Hematopoietic multipotent progenitor cell treated with erythropoietin and hydrocortisone succinate and interleukin-3 and kit ligand, for 8 days (in vitro differentiated cells): ENCODE data around the gene SLC7A6OS.
"Not testable (repeated sequence)": the region's sequence is repeated elsewhere in the genome, so short reads cannot be mapped to it uniquely, and the experiment has no call there.

Experiments used
- DNase-seq: peaks from one replicate; pipeline ENCODE4 v3.0.0-alpha.2; 2015

The SLC7A6OS gene

DNA sequence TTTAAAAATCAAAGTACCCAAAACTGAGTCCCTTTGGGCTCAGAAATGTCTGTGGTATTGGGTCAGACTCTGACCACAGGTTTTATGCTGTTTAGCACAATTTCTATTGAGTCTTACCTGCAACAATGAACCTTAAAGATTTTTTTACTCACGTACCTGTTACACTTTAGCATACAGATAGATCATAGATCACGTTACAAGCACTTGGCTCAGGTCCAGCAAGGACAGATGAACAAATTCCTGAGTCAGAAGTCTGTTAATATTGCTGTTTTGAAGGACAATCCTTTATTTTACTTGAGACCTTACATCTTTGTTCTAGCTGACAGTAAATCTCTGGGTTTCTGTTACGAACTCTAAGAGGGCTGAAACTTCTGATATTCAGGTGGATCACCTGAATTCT lies 12.8 kb downstream of the SLC7A6OS start:
- DNase-seq, result no peak

DNA sequence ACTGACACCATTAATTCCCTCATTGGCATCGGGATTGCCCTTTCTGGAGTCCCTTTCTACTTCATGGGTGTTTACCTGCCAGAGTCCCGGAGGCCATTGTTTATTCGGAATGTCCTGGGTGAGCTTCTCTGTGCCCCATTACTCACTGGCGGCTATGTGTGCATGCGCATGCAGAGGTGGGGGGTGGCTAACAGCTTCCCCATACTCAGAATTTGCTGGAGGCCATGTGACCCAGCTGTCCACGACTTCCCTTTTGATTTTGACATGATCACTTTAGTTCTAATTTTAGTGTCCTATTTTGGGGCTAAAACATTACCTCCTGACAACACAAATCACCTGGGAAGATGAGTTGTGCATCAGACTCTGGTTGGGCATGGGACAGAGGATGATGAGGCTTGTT lies 14.1 kb downstream of the SLC7A6OS start:
- no peak for DNase-seq

DNA sequence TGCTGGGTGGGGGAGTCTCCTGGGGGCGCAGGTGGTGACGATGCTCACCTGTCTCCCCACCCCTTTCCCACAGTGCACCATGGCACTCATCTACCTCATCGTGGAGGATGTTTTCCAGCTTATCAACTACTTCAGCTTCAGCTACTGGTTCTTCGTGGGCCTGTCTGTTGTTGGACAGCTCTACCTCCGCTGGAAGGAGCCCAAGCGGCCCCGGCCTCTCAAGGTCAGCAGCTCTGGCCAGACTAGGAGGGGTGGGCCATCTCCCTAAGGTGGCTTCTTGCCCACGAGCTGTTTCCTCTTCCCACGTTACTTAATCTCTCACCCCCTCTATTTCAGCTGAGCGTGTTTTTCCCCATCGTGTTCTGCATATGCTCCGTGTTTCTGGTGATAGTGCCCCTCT lies 14.5 kb downstream of the SLC7A6OS start:
- DNase-seq, result no peak

DNA sequence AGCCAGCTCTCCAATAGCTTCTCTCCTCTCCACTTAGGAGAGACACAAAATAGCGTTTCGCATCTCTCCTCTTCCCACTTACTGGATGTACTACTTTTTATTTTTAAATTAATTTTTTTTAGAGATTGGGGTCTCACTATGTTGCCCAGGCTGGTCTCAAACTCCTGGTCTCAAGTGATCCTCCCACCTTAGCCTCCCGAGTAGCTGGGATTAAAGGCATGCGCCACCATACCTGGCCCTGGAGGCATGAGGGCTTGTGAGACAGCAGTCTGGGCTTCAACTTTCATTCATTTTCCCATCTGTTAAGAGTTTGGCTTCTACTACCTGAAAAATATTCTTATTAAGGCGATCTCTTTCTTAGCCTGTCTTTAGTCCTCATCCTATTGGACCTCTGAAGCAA lies 18.3 kb downstream of the SLC7A6OS start:
- DNase-seq, result no peak

DNA sequence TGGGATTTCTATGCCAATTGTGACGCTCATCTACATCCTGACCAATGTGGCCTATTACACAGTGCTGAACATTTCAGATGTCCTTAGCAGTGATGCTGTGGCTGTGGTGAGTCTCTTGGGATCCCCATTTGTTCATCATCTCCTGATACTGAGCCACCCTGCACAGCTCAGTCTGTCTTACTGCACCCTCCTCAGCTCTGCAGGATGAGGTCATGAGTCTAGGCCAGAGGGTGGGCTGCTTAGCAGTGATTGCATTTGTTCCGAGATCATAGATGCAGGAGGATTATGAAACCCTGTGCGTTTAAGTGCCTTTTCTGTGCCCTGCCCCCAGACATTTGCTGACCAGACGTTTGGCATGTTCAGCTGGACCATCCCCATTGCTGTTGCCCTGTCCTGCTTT lies 19.5 kb downstream of the SLC7A6OS start:
- no peak for DNase-seq

DNA sequence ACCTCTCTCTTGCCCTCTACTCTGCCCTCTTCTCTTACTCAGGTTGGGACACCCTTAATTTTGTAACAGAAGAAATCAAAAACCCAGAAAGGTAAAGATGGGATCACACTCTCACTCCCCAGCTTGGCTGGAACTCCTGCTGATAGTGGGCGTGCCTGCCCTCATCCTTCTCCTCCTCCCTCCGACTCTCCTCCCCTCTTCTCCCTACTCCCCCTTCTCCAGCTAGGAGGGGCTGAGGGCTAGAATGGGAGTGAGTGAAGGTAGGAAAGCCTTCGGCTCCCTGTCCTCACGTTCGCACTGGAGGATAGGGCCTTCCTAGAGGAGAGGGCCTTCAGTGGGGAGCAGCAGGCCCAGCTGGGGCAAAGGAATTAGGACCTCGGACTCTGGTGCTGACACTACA lies 20.3 kb downstream of the SLC7A6OS start:
- DNase-seq, result no peak

DNA sequence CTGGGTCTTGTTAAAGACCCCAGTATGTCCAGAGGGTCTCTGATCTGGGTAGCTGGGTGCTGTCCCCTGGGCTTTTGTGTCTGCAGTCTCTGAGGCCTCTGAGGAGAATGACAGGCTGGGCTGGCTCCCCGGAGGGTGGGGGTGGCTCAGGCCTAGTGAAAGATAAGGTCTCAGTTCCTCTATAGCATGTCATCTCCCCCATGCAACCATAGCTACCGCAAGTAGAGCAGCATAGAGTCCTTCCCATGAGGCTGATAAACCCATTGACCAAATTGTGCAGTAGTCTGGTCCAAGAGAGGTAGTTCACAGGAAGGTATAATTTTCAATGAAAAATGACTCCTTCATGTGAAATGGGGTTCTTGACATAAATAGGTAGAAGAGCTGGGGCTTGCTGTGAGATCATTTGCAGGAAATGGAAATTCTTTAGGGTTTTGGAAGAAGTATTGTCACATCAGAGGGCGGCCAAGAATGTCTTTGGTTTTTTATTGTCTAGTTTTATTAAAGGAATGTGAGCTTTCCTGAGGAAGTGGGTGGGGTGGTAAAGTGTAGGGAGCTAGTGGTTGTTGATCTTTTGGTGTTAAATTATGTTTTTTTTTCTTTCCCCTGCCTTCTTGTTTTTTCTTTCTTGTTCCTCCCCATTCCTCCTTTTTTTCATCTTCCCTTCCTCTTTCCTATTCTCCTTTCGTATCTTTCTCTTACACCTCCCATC lies 21.0 kb downstream of the SLC7A6OS start:
- peak; percentile 84 for DNase-seq

DNA sequence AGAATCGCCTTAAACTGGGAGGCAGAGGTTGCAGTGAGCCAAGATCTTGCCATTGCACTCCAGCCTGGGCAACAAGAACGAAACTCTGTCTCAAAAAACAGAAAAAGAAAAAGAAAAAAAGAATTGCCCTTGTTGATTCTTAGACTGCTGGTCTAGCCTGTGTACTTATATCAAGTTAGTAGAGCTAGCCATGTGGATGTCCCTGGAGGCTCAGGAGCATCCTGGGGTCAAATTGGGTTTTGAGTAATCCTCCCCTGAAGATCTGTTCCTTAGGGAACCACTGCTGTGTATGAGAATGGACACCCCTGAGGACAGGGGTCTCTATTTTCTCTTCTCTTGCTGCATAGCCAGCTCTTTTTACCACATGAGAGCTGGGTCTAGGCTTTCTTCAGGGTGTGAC lies 21.5 kb downstream of the SLC7A6OS start:
- no peak for DNase-seq

DNA sequence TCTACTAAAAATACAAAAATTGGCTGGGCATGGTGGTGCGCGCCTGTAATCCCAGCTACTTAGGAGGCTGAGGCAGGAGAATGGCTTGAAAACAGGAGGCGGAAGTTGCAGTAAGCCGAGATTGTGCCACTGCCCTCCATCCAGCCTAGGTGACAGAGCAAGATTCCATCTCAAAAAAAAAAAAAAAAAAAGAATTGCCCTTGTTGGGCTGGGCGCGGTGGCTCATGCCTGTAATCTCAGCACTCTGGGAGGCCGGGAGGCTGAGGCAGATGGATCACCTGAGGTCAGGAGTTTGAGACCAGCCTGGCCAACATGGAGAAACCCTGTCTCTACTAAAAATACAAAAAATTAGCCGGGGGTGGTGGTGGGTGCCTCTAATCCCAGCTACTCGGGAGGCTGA lies 21.9 kb downstream of the SLC7A6OS start:
- not testable (repeated sequence) for DNase-seq

DNA sequence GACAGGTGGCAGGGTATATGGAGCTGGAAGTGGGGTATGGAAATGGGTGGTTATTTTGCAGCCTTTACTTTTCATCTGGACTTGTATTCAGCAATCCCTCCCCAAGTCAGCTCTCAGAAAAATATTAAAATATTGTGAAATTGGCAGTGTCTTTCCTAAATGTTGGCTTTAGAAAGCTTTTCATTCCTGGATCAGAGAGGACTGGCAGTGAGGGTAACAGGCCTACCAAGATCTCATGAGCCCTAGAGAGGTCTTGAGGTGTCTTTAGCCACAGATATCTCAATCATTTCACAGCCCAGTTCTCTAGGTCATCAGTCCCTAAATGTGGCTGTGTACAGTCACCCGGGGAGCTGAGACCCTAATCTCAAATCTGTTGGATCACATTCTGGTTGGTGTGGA lies 22.5 kb downstream of the SLC7A6OS start:
- no peak for DNase-seq

DNA sequence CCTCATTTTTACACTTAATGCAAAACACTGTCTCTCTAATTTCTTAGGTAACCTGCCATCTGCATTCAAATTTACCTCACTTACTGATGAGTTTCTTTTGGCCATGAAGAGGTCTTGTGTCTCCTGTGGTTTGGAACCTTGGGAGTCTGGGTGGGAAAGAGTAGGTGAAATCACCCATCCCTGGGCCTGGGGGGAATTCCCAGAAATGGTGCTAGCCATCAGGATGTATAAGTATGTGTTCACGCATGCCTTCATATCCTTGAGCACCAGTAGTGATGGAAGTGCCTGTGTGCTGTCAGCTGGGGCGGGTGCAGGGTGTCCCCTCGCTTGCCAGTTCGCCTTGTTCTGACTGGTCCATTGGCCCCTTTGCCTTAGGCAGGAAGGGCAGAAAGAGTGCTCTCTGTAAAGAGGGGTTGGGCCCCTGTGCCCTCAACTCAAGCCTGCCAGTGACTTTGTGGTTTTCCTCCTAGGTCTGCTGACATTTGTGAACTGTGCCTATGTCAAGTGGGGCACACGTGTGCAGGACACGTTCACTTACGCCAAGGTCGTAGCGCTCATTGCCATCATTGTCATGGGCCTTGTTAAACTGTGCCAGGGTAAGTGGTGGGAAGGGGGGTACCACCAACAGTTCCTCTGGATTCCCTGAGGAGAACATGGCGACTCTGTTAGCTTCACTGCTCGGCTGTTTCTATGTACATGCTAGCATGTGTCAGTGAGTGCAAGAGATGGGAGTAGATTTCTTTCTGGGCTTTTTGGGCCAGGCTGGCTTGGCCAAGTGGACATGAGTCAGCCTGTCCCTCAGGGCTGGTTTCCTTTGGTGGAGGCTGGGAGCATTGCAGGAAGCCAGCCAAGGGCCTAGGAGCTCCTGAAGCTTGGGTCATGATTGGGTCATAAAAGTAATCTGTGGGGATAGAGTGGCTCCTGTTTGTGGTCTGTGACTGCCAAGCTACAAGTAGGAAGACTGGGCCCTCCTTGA lies 23.2 kb downstream of the SLC7A6OS start:
- DNase-seq, result no peak

DNA sequence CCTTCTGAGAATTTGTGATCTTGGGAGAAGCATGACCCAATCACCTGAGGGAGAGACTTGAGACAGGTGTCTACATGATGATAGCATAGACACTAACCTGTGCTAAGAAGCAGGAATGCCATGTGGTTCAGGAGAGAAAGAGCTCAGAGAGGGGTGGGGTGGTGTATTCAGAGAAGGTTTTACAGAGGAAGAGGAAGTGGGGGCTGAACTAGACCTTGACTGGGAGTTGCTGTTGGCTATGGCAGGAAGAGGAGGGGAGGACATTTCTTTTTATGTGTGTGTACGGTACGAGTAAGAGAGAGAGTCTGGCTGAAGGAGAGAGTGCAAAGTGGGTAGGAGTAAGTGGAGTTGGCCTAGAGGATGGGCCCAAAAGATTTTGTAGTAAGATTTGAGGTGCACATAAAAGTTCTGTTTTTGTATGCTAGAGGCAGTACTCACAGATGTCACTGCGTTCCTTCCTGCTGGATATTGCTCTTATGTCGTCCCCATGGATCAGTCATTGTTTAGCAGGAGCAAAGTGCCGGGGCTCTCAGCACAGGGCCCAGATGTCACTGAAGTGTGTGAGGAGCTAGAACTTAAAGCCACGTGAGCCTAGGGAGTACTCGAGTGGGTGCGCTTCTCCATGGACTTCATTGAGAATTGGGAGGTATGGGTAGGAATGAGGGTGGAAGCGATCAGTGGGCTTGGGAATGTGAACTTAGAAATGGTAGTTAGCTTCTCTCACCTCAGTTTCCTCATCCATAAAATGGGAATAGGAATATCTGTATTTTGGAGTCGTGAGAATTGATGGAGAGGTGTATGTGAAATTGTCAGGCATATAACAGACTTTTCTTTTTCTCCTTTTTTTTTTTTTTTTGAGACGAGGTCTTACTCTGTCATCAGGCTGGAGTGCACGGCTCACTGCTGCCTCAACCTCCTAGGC lies 24.3 kb downstream of the SLC7A6OS start:
- DNase-seq, result no peak

DNA sequence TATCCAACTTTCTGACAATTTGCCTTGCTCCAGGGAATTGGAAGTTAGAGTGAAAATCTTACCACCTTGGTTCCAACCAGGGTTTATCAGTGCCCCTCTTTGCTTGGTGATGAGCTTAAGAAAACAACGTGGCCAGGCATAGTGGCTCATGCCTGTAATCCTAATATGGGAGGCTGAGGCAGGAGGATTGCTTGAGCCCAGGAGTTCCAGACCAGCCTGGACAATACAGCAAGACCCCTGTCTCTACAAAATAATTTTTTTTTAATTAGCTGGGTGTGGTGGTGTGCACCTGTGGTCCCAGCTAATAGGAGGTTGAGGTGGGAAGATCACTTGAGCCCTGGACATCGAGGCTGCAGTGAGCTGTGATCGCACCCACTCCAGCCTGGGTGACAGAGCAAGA lies 25.1 kb downstream of the SLC7A6OS start:
- DNase-seq, result no peak

DNA sequence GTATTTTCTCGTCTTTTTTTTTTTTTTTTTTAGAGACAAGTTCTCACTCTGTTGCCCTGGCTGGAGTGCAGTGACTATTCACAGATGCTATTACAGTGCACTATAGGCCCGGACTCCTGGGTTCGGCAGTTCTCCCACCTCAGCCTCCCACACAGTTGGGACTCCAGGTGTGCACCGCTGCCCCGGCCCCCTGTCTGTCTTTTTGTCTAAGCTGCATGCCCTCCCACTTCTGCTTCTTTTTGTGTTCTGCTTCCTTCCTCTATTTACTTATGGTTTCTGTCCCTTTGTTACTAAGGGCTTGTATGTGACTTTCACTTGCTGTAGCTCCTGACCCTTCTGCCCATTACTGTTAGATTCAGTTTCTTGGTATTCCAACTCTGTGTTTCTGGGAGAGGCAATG lies 25.9 kb downstream of the SLC7A6OS start:
- DNase-seq, result no peak

DNA sequence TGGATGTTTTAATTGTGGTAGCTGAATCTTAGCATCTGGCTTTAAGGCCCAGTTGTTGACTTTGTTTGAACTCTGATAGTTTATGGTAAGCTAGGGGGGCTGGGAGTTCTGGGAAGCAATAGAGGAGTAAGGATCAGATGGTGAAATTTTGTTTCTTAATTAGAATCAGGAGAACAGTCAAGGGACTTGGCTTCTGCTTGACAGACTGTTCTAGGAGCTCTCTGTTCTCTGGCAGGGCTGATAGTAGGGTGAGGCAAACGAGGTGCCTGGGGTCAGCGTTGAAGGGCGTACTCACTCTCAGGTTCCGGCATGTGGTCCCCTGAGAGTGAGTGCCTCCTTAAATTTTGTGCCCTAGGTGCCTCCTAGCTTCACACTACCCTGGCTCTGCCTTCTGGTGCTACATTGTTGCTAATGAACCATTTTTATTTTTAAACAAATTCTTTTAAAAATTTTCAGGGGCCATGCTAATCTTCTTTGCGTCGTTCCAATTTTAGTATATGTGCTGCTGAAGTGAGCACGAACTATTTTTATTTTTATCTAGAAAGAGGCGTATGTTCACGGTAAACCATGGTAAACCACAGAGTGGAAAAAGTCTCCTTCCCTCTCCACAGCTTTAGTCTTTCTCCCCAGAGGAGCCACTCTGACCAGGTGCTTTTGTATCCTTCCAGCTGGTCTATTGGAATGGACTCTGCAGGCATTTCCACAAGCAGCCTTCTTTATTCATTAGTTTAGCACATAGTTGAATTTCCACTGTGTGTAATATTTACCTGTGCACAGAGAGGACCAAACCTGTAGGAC lies 26.7 kb downstream of the SLC7A6OS start:
- DNase-seq, result peak; percentile 23

DNA sequence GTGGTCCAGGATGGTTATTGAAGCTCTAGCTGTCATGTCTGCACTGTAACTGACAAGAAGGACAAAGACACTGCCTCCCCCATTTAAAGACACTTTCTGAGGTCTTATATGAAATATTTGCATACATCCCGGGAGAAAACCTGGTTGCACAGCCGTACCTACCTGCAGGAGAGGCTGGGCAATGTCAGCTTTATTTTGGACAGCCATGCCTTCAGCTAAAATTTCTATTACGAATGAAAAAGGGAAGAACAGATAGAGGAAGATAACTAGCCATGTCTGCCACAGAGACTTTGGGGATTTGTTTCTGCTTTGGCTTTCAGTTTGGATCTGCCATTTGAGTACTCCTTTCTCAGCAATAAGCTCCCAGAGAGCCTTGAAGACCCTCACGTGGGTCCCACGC lies 27.4 kb downstream of the SLC7A6OS start:
- DNase-seq, result no peak

DNA sequence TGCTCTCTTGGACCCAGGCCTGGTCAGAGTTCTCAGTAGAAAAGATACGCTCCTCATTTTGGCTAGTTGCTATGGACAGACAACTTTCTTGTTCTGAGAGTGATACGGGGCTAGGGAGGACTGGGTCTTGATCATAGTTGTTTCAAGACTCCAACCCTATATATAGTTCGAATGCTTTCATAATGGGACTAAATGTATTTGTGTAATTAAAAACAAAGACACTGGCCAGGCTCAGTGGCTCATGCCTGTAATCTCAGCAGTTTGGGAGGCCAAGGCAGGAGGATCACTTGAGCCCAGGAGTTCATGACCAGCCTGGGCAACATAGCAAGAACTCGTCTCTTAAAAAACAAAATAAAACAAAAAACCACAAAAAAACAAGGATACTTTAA lies 28.7 kb downstream of the SLC7A6OS start:
- no peak for DNase-seq

DNA sequence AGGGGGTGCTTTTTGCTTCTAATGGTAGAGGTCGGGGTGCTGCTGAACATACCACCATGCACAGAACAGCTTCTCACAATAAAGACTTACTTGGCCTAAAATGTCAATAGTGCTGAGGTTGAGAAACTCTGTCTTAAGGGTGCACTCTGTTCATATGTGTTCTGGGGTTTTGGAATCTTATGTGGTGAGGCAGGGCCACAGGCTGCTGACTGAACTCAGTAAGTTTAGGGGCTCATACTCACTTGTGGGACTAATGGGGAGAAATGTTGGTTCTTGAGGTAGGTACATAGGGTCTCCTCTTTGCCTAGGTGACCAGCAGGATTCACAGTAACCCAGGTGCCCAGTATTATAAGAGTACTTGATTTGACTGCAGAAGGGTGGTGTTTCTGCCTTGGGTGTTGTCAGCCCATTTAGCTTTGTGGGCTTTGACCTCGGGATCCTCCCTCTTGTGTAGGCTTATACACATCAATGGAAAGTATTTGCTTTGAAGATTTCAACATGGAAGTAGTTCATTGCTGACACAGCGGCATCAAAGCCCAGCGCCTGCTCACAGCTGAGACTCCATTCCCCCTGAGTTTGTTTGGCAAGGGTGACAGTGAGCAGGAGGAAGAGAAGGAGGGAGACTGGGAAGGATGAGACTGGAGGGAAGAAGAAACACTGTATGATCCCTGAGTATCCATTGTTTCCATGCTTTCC lies 29.2 kb downstream of the SLC7A6OS start:
- DNase-seq, result no peak

DNA sequence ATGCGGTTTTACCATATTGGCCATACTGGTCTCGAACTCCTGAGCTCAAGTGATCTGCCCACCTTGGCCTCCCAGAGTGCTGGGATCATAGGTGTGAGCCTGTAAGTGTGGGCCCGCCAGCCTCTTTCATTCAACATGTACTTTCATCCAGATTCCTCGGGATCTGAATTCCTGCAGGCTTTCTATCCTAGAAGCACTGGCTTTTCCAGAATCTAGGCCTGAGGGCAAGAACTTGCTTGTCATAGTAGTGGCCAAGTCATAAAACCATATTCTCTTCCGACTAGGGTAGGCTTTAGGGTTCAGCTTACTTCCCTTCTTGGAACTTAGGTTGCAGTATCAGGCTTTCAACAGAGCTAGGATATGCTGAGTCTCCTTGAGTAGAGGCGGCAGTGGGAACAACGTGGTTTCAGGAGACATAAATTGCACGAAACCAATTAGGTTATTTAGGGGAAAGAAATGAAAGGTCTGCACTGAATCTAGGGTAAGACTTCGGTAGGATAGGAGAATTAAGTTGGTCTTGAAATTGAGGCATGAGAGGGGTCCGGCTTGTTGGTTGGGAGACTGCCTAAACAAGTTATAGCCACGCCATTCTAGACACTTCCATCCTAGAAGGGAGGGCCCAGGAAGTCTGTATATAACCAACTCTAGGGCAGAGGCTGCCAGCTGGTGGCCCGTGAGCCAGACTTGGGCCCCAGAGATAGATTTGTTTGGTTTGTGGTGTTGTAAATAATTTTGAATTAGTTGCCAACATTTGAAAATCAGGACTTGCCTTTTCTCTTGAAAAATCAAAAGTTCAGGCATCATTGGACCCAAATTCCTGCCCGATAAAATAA lies 30.8 kb downstream of the SLC7A6OS start:
- no peak for DNase-seq

DNA sequence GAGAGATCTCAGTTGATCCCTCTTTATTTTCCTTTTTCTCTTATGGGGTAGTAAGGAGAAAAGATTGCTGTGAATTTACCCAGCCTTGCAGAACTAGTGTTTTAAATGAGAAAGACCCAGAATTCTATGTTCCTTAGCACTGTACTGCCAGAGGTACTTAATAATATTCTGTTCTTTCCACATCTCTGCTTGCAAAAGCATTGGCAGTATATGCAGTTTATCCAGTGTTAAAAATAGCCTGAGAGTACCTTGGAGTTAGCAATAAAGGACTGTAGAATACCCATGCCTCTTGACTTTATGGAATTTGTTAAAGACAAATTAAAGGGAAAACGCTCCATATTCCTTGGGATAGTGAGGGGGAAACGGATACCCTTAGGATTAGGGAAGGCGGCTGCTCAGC lies 34.5 kb downstream of the SLC7A6OS start:
- DNase-seq, result no peak
